ENCODE results near the gene NRG2. TPM values are rescaled to one million over a fixed set of nuclear protein-coding genes. Genes with fewer than 3 reads are reported as not detected.

NRG2 gene
- total RNA-seq, 2 experiments from 2014 or later = not detected

DNA sequence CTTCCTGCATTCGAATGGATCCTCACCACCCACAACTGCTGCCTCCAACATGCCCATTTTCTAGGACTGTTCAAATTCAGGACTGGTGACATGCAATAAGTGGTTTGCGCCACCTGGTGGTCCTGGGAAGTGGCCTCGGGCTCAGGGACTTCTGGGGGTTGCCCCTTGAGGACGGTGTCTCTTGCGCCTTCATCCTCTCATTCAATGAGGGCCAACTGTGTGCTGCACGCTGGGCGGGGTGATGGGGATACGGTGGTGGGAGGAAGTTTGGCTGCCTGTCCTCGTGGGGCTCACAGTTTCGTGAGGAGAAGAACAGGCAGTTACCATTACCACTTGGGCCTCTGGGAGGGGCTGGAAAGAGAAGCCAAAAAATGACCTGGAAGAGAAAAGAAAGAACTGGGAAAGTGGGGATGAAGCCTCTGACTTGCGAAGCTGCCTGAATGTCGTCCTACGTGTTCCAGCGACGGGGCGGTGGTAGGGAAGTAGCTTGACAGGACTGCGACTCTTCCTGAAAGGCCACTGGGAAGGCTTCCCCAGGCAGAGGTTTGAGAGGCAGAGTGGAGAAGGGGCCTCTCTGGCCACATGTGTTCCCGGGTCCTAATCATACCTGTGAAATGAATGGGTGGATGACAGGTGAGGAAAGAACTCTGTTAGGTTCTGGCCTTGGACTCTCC lies 198.5 kb downstream of the NRG2 start:
- Mint-ChIP-seq H3K4me3 (no peak overlapping the region), H3K27me3 (ENCODE audit: low read depth) (peaks cover 16% of the 10 kb centered on the region)
- CTCF ChIA-PET = interaction anchor here (1.1 to 4.7 kb wide), 6 partner anchors 15 to 125 kb away, joined by 4 to 48 read pairs (median 11); no protein-coding TSS in a partner anchor

DNA sequence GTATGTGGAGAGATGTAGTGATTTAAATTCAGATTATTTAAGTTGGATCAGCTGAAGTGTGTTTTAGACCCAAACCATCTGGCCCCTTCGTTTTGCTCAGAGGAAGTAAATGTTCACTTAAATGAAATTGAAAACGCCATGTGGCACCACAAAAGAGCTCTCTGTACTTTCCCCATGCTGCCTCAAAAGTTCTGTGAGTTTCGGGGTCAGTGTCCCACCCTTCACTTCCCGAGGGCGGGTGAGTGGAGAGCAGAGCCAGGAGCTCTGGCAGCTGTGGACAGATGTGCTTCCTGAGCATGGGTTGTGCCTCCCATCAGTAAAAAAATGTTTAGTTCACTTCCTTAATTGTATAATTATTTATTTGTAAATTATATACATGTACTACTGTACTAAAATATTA lies 199.1 kb downstream of the NRG2 start:
- Mint-ChIP-seq H3K9me3 (no peaks in the 10 kb centered on the region), H3K36me3 (ENCODE audit: low read depth) (no peaks in the 10 kb centered on the region), H3K4me1 (ENCODE audit: low read depth) (peaks cover 5% of the 10 kb centered on the region), H3K27ac (no peak overlapping the region), H3K27me3 (ENCODE audit: low read depth) (peaks cover 16% of the 10 kb centered on the region), H3K4me3 (no peak overlapping the region)
- CTCF ChIA-PET = interaction anchor here (0.8 to 4.7 kb wide), 6 partner anchors 16 to 125 kb away, joined by 3 to 48 read pairs (median 11); no protein-coding TSS in a partner anchor
- intact Hi-C loops (cut with micrococcal nuclease) = loop anchor here (1.0 to 10.0 kb wide), 2 partner anchors 57 to 311 kb away; no protein-coding TSS in a partner anchor
- no peak for DNase-seq

More for the DNA sequence above, 198.5 kb downstream of the NRG2 start:
- DNase-seq = peak; percentile 90
- Mint-ChIP-seq H3K4me1 (ENCODE audit: low read depth) (peaks cover 5% of the 10 kb centered on the region), H3K9me3 (no peaks in the 10 kb centered on the region), H3K36me3 (ENCODE audit: low read depth) (no peaks in the 10 kb centered on the region), H3K27ac (no peak overlapping the region)
- intact Hi-C loops (cut with micrococcal nuclease) = loop anchor here (1.0 to 10.0 kb wide), 2 partner anchors 57 to 310 kb away; no protein-coding TSS in a partner anchor

DNA sequence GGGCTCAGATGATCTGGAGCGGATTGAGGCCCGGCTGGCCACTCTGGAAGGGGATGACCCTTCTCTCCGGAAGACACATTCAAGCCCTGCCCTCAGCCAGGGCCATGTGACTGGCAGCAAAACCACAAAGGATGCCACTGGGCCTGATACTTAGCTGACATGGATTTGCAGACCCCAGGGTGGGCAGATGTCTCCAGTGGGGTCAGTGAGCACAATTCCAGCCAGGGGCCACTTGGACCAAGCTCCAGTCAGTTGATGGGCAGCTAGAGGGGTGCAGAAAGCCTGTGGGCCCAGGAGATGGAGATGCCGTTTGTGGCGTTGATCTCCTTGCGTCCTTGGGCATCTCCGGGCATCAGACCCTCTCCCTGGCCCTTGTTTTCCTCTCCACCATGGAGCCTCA lies 200.8 kb downstream of the NRG2 start:
- no peaks in the 10 kb centered on the region for H3K9me3 Mint-ChIP-seq
- CTCF ChIA-PET = interaction anchor here (3.0 to 4.7 kb wide), 2 partner anchors 55 to 127 kb away, joined by 11 to 48 read pairs; no protein-coding TSS in a partner anchor
- H3K27me3 Mint-ChIP-seq (ENCODE audit: low read depth) = peaks cover 16% of the 10 kb centered on the region
- H3K27ac Mint-ChIP-seq = no peak overlapping the region
- DNase-seq = no peak
- H3K4me1 Mint-ChIP-seq (ENCODE audit: low read depth) = peaks cover 3% of the 10 kb centered on the region
- no peak overlapping the region for H3K4me3 Mint-ChIP-seq
- intact Hi-C loops (cut with micrococcal nuclease) = loop anchor here (10.0 kb wide), 1 partner anchor 312 kb away; no protein-coding TSS in a partner anchor
- H3K36me3 Mint-ChIP-seq (ENCODE audit: low read depth) = no peaks in the 10 kb centered on the region

DNA sequence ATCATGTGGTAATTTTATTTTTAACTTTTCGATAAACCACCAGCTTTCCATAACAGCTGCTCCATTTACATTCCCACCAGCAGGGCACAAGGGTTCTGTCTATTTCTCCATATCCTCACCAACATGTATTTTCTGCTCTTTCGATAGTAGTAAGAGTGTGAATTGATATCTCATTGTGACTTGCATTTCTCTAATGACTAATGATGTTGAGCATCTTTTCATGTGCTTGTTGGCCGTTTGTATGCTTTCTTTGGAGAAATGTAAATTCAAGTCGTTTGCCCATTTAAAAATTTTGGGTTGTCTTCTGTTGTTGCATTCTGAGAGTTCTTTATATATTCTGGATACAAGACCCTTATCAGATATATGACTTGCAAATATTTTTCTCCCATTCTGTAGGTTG lies 201.6 kb downstream of the NRG2 start:
- H3K9me3 Mint-ChIP-seq = no peaks in the 10 kb centered on the region
- CTCF ChIA-PET = interaction anchor here (1.4 to 3.0 kb wide), 2 partner anchors 9 to 127 kb away, joined by 3 to 11 read pairs; no protein-coding TSS in a partner anchor

DNA sequence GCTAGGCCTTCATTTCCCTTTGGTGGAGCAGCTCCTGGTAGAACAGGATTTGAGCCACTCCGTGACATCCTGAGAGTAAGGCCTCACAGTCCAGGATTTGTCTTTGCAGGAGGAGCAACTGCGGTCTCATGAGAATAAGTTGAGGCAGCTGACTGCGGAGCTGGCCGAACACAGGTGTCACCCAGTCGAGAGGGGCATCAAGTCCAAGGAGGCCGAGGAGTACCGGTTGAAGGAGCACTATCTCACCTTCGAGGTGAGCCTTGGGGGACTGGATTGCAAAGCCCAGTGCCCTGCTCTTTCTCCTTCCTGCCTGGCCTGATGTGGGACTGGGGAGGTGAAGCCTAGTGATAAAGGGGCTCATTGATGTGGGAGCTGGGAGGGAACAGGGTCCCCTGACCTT lies 203.2 kb downstream of the NRG2 start:
- no peaks in the 10 kb centered on the region for H3K9me3 Mint-ChIP-seq
- H3K27ac Mint-ChIP-seq = no peak overlapping the region
- DNase-seq = no peak
- peaks cover 3% of the 10 kb centered on the region for H3K4me1 Mint-ChIP-seq (ENCODE audit: low read depth)
- intact Hi-C loops (cut with micrococcal nuclease) = loop anchor here (10.0 kb wide), 1 partner anchor 315 kb away; no protein-coding TSS in a partner anchor
- H3K36me3 Mint-ChIP-seq (ENCODE audit: low read depth) = no peaks in the 10 kb centered on the region
- peaks cover 9% of the 10 kb centered on the region for H3K27me3 Mint-ChIP-seq (ENCODE audit: low read depth)
- no peak overlapping the region for H3K4me3 Mint-ChIP-seq
- CTCF ChIA-PET = interaction anchor here (3.1 kb wide), 1 partner anchor 53 kb away, joined by 15 read pairs; no protein-coding TSS in a partner anchor

More for the DNA sequence above, 201.6 kb downstream of the NRG2 start:
- DNase-seq = no peak
- peaks cover 3% of the 10 kb centered on the region for H3K4me1 Mint-ChIP-seq (ENCODE audit: low read depth)
- intact Hi-C loops (cut with micrococcal nuclease) = loop anchor here (10.0 kb wide), 1 partner anchor 313 kb away; no protein-coding TSS in a partner anchor
- H3K4me3 Mint-ChIP-seq = no peak overlapping the region
- no peak overlapping the region for H3K27ac Mint-ChIP-seq
- H3K27me3 Mint-ChIP-seq (ENCODE audit: low read depth) = peaks cover 13% of the 10 kb centered on the region
- no peaks in the 10 kb centered on the region for H3K36me3 Mint-ChIP-seq (ENCODE audit: low read depth)

DNA sequence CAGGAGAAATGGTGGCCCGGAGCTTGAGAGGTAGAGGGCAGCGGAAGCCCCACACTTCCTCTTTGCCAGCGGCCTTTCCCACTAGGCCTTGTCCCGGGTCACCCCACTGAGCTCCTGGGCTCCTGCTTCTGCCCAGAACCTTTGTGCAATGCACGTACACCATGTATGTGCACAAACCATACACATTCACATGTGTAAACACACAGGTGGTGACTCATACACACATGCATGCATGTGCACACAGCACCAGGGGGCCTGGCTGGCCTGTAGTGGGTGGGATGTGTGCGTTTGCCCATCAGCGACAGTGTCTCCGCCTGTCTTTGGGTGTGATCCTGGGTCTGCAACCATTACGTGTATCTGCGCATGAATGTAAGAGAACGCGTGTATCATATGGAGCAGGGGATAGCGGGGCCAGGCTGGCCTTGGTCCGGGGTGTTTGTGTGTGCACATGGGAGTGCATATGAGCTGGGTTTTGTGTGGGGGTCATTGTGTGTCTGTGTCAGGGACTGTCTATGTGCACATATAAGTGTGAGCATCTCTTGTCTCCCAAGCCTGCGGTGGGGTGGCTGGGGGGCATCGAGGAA lies 203.8 kb downstream of the NRG2 start:
- Mint-ChIP-seq H3K4me1 (ENCODE audit: low read depth) (peaks cover under 1% of the 10 kb centered on the region), H3K36me3 (ENCODE audit: low read depth) (no peaks in the 10 kb centered on the region), H3K27me3 (ENCODE audit: low read depth) (peaks cover 6% of the 10 kb centered on the region), H3K9me3 (no peaks in the 10 kb centered on the region), H3K27ac (no peak overlapping the region), H3K4me3 (no peak overlapping the region)
- intact Hi-C loops (cut with micrococcal nuclease) = no loop called here
- CTCF ChIA-PET = interaction anchor here (3.1 kb wide), 1 partner anchor 53 kb away, joined by 15 read pairs; no protein-coding TSS in a partner anchor
- no peak for DNase-seq

DNA sequence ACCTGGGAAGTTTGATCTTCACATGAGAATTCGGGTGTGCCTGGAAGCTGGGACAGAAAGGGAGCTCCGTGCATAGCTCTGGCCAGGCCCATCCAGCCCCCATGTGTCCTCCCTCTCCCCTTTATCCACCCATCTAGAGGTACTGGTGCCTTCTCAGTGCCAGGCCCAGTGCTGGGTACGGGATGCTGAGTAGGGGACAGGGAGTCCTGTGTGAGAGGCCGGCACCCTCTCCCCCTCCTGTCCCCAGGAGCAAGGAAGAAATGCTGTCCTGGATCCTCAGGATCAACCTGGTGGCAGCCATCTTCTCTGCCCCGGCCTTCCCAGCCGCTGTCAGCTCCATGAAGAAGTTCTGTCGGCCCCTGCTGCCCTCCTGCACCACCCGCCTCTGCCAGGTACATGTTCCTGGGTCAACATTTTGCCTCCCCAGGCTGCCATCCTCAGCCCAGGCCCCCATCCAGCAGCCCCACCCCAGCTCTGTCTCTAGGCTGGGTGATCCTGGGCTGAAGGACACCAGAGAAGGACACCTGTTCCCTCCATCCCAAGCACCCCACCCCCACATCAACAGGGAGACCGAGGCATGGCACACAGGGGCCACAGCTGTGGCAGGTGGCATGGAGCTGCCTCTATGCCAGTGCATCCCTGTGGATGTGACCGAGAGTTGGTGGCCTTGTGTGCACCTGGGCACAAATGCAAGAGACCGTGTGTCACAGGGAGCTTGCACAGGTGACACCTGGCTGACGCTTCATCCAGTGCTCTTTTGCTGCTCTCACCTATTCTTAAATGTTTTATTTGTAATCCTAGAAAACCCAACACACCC lies 204.5 kb downstream of the NRG2 start:
- Mint-ChIP-seq H3K27me3 (ENCODE audit: low read depth) (peaks cover 6% of the 10 kb centered on the region), H3K27ac (no peak overlapping the region), H3K36me3 (ENCODE audit: low read depth) (no peaks in the 10 kb centered on the region), H3K4me3 (no peak overlapping the region), H3K4me1 (ENCODE audit: low read depth) (no peaks in the 10 kb centered on the region), H3K9me3 (no peaks in the 10 kb centered on the region)
- CTCF ChIA-PET = interaction anchor here (3.1 kb wide), 1 partner anchor 52 kb away, joined by 15 read pairs; no protein-coding TSS in a partner anchor
- intact Hi-C loops (cut with micrococcal nuclease) = no loop called here
- no peak for DNase-seq

DNA sequence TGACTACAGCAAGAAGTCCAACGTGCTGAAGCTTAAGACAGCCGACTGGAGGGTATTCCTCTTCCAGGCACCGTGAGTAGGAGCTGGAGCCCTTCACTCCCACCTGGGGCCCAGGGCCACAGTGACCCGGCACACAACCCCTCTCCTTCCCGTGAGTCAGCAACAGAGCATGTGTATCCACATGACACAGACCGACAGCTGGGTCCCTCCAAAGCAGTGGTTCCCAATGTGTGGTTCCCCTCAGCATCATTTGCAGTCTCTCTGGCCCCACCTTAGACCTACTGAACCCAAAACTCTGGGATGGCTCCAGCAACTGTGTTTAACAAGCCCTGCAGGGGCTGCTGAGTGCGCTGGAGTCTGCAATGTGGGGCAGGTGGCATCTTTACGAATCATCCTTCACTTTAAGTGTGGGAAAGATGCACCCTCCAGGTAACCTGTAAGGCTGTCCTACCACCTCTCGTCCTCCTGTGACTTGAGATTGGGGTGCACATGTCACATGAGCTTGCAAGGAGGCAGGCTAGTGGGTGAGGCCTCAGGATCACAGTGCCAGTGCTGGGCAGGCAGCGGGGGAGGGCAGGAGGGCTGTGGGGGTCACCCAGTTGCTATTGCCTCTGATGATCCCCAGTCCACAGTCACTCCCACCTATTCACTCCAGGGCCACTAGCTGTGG lies 205.3 kb downstream of the NRG2 start:
- Mint-ChIP-seq H3K27me3 (ENCODE audit: low read depth) (peaks cover 8% of the 10 kb centered on the region), H3K4me1 (ENCODE audit: low read depth) (no peaks in the 10 kb centered on the region), H3K36me3 (ENCODE audit: low read depth) (no peaks in the 10 kb centered on the region), H3K27ac (no peak overlapping the region), H3K9me3 (no peaks in the 10 kb centered on the region), H3K4me3 (no peak overlapping the region)
- intact Hi-C loops (cut with micrococcal nuclease) = no loop called here
- DNase-seq = no peak
- CTCF ChIA-PET = interaction anchor here (3.1 kb wide), 1 partner anchor 51 kb away, joined by 15 read pairs; no protein-coding TSS in a partner anchor

DNA sequence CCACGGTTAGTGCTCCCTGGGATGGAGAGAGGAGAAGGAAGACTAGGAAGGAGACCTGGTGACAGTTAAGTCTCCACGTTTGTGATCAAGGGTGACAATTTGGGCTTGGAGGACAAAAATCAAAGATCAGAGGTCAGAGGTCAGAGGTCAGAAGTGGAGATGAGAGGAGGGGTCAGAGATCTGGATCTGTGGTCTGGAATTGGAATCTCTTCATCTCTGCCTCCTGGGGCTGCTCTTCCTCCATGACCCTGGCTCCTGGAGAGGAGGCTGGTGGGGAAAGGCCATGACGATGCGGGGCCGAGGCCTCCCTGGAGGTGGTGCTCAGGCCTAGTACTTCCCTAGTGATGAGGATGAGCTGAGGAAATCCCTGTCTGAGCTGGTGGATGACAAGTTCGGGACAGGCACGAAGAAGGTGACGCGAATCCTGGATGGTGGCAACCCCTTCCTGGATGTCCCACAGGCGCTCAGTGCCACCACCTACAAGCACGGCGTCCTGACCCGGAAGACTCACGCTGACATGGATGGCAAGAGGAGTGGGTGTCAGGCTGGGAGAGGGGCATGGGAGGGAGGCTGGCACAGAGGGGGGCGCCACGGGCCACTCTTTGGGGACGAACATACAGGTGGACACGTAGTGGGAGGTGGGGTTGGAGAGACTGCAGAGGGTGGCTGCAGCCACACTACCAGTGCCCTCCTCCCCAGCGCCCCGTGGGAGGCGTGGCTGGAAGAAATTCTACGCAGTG lies 206.5 kb downstream of the NRG2 start:
- H3K36me3 Mint-ChIP-seq (ENCODE audit: low read depth) = no peaks in the 10 kb centered on the region
- CTCF ChIA-PET = no interaction called here
- H3K27ac Mint-ChIP-seq = no peak overlapping the region
- no peaks in the 10 kb centered on the region for H3K9me3 Mint-ChIP-seq
- H3K4me1 Mint-ChIP-seq (ENCODE audit: low read depth) = no peaks in the 10 kb centered on the region
- peaks cover 9% of the 10 kb centered on the region for H3K27me3 Mint-ChIP-seq (ENCODE audit: low read depth)
- intact Hi-C loops (cut with micrococcal nuclease) = no loop called here
- H3K4me3 Mint-ChIP-seq = no peak overlapping the region
- DNase-seq = no peak

DNA sequence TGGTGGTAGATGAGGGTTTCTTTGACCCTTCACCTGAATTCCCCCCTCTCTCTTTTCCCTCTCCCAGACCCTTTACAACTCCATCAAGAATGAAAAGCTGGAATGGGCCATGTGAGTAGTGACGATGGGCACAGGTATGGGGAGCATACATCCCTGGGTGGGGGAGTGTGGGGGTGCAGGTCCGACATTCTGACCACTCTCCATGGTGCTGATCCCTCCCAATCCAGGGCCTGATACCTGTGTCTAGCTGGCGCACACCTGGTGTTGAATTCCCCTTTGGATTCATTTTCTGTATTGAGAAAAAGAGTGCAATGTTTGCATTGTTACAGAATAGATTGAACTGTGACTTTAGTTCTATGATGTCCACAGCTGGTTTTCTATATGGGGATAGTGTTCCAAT lies 207.4 kb downstream of the NRG2 start:
- DNase-seq = no peak
- Mint-ChIP-seq H3K9me3 (no peaks in the 10 kb centered on the region), H3K27me3 (ENCODE audit: low read depth) (peaks cover 9% of the 10 kb centered on the region), H3K36me3 (ENCODE audit: low read depth) (no peaks in the 10 kb centered on the region), H3K27ac (no peak overlapping the region), H3K4me1 (ENCODE audit: low read depth) (no peaks in the 10 kb centered on the region), H3K4me3 (no peak overlapping the region)
- CTCF ChIA-PET = interaction anchor here (0.6 kb wide), 1 partner anchor 29 kb away, joined by 3 read pairs; no protein-coding TSS in a partner anchor
- intact Hi-C loops (cut with micrococcal nuclease) = no loop called here

DNA sequence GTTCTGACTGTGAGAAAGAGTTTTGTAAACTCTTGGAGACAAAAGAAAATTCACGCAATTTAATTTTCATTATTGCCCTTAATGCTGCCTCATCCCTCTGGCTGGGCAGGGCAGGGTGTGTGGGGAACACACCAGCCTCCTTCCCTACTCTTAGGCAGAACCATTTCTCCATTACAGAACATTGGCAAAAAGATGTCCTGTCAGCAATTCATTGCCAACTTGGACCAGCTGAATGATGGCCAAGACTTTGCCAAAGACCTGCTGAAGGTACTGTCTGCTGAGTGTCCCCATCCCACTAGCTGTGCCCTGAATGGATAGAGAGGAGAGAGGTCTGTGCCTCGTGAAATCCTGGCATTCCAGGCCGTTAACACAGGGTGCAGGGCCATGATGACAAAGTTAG lies 209.6 kb downstream of the NRG2 start:
- no peaks in the 10 kb centered on the region for H3K36me3 Mint-ChIP-seq (ENCODE audit: low read depth)
- peaks cover 9% of the 10 kb centered on the region for H3K27me3 Mint-ChIP-seq (ENCODE audit: low read depth)
- no peak for DNase-seq
- H3K4me1 Mint-ChIP-seq (ENCODE audit: low read depth) = no peaks in the 10 kb centered on the region
- no peaks in the 10 kb centered on the region for H3K9me3 Mint-ChIP-seq
- CTCF ChIA-PET = no interaction called here
- intact Hi-C loops (cut with micrococcal nuclease) = no loop called here
- no peak overlapping the region for H3K27ac Mint-ChIP-seq
- no peak overlapping the region for H3K4me3 Mint-ChIP-seq

Data from activated naive CD4-positive, alpha-beta T cell treated with anti-CD3 and anti-CD28 coated beads for 36 hours (primary cell).